Lung (tissue), 12 donors: ENCODE data around the gene MAPKBP1. TPM values are rescaled to one million over a fixed set of nuclear protein-coding genes. Genes with fewer than 3 reads are reported as not detected.

Experiments used
- ATAC-seq: fragments of 200-7000 bp; cut with Tn5 transposase; one replicate; pipeline ENCODE4 v1.9.1; 2020; ENCODE audit warnings: moderate number of reproducible peaks; ENCODE audit not compliant: insufficient read depth, low FRiP score
- DNase-seq, 3 donors: peaks; one replicate each; pipeline ENCODE4 v3.0.0-alpha.2; 2013 to 2017
- H3K27ac ChIP-seq, 2 donors: one replicate each; pipeline ENCODE4 v1.5.1; 2013; ENCODE audit warnings: mild to moderate bottlenecking in 2 of 2, moderate library complexity in 2 of 2, control low read depth in 1 of 2, inconsistent platforms in 1 of 2, low read depth in 1 of 2, low read length in 1 of 2
- H3K27me3 ChIP-seq, 3 donors: one replicate each; pipeline ENCODE4 v1.5.1; 2013; ENCODE audit warnings: low read length in 2 of 3; ENCODE audit not compliant: control insufficient read depth in 3 of 3, insufficient read depth in 3 of 3
- H3K36me3 ChIP-seq, 4 donors: one replicate each; pipeline ENCODE4 v1.5.1; 2013; ENCODE audit warnings: low read length in 4 of 4, mild to moderate bottlenecking in 1 of 4, moderate library complexity in 1 of 4; ENCODE audit not compliant: control insufficient read depth in 4 of 4, insufficient read depth in 4 of 4
- H3K4me1 ChIP-seq, 5 donors: one replicate each; pipeline ENCODE4 v1.5.1; 2013; ENCODE audit warnings: low read length in 5 of 5, mild to moderate bottlenecking in 2 of 5, moderate library complexity in 1 of 5; ENCODE audit not compliant: control insufficient read depth in 5 of 5, insufficient read depth in 5 of 5
- H3K4me3 ChIP-seq: one replicate; pipeline ENCODE4 v1.5.1; 2013; ENCODE audit warnings: mild to moderate bottlenecking, control low read depth, moderate library complexity
- H3K9ac ChIP-seq, 2 donors: one replicate each; pipeline ENCODE4 v1.5.1; 2013; ENCODE audit warnings: low read length in 2 of 2, control low read depth in 1 of 2; ENCODE audit not compliant: insufficient read depth in 1 of 2
- H3K9me3 ChIP-seq, 4 donors: one replicate each; pipeline ENCODE4 v1.5.1; 2013; ENCODE audit warnings: low read length in 3 of 4, mild to moderate bottlenecking in 1 of 4, moderate library complexity in 1 of 4; ENCODE audit not compliant: control insufficient read depth in 4 of 4, insufficient read depth in 3 of 4
- WGBS, 2 donors: extraction: QIAGEN DNeasy Blood & Tissue Kit; methylation state at CpG; one replicate each; pipeline ENCODE4 v1.1.7; 2013; 5-methylcytosine and 5-hydroxymethylcytosine counted together
- polyA plus RNA-seq, 2 donors: library from polyadenylated mRNA; stranded (reverse); fragments of 200-250 nt; gene quantifications; one replicate each; pipeline ENCODE4 v1.2.1, GENCODE V29; 2013
- total RNA-seq, 2 donors: library from RNA; depleted of rRNA in 1 of 2; stranded (reverse); fragments of >200 nt in 1 of 2; gene quantifications; one replicate each; pipeline ENCODE4 v1.2.1, GENCODE V29; 2014 to 2021
- TF ChIP-seq, protein P1 (sequence below): IDR thresholded peaks from 2 replicates; pipeline ENCODE4 v1.5.1; 2012; ENCODE audit warnings: mild to moderate bottlenecking; ENCODE audit errors: control extremely low read depth, extremely low read depth
- donor health status: control.
- donor health status: control.
- donor health status: Bipolar disorder and iron deficiency.
- donor health status: healthy.
- donor health status: DM: yes; HTN: yes; CAD: no.

MAPKBP1 gene
- total and polyA plus RNA-seq, 4 donors, result 7.2 to 25.7 (median 16.4) TPM

DNA sequence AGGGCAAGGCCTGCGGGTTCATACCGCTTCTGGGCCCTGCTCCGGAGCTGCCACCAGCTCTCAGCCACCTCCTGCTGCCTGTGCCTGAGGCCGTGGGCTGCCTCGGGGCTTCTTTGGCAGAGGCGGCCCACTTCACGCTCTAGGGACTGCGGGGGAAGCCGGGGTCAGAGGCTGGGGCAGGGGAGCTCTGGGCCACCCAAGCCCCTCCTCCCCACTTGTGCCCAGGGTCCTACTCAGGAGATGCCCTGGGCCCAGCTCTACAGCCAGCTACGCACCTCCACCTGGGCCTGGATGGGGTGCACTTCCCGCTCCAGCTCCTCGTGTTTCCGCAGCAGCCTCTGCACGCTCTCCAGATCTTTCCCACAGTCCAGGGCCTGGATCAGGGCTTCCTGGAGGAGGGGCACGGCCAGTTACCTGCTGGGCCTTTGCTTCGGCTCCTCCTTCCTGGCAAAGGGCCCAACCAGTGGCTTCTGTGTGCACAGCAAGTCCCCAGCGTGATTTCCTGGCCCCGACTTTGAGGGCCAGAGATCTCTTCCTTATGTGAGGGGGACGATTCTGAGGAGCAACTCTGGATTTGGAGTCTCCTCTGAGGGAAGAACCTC, 88.3 kb downstream of the MAPKBP1 start:
- Histone ChIP-seq H3K9ac (no peak overlapping the region), H3K27ac (no peak overlapping the region), H3K4me3 (no peak overlapping the region), H3K9me3 (no peaks in the 10 kb centered on the region), H3K36me3 (no peaks in the 10 kb centered on the region), H3K27me3 (no peaks in the 10 kb centered on the region), H3K4me1 (peaks cover 0 to 8% (median 0%) of the 10 kb centered on the region in 5 donors)
- 81% methylated on average over 19 of the region's 19 CpGs for WGBS, 2 donors
- DNase-seq (peak in 1 of 3 donors; percentile 45), ATAC-seq (no peak)
- TF ChIP-seq, protein P1, sequence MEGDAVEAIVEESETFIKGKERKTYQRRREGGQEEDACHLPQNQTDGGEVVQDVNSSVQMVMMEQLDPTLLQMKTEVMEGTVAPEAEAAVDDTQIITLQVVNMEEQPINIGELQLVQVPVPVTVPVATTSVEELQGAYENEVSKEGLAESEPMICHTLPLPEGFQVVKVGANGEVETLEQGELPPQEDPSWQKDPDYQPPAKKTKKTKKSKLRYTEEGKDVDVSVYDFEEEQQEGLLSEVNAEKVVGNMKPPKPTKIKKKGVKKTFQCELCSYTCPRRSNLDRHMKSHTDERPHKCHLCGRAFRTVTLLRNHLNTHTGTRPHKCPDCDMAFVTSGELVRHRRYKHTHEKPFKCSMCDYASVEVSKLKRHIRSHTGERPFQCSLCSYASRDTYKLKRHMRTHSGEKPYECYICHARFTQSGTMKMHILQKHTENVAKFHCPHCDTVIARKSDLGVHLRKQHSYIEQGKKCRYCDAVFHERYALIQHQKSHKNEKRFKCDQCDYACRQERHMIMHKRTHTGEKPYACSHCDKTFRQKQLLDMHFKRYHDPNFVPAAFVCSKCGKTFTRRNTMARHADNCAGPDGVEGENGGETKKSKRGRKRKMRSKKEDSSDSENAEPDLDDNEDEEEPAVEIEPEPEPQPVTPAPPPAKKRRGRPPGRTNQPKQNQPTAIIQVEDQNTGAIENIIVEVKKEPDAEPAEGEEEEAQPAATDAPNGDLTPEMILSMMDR, result no peak

DNA sequence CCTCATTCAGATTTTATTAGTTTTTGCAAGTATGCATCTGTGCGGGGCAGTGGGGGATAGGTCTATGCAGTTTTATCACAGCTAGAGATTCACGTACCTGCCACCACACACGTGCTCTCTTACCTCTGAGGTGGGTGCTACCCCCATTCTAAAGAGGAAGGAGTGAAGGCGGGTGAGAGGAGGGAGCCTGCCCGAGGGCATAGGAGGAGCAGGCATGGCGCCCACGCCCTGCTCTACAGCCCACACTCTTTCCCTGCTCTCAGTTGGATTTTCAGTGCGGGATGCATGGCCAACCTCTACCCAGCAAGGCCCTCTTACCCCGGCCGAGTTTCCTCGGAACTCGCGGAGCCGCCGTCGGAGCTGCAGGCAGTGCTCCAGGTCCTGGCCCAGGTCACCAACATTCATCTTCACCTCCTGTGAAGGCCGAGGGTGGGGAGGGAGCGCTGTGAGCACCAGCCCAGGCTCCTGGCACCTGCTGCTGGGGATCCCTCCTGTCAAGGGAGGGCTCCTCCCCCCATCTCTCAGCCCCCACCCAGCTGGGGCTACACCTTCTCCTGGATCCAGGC, 91.3 kb downstream of the MAPKBP1 start:
- no peak overlapping the region for H3K4me3 ChIP-seq
- H3K9ac ChIP-seq, result no peak overlapping the region
- H3K36me3 ChIP-seq, result no peaks in the 10 kb centered on the region
- H3K27me3 ChIP-seq, result no peaks in the 10 kb centered on the region
- H3K9me3 ChIP-seq, result no peaks in the 10 kb centered on the region
- H3K27ac ChIP-seq, result no peak overlapping the region
- TF ChIP-seq, protein P1, result no peak
- DNase-seq (no peak), ATAC-seq (no peak)
- H3K4me1 ChIP-seq, result peaks cover 0 to 8% (median 0%) of the 10 kb centered on the region in 5 donors
- WGBS, 2 donors, result 86% methylated on average over 18 of the region's 18 CpGs

DNA sequence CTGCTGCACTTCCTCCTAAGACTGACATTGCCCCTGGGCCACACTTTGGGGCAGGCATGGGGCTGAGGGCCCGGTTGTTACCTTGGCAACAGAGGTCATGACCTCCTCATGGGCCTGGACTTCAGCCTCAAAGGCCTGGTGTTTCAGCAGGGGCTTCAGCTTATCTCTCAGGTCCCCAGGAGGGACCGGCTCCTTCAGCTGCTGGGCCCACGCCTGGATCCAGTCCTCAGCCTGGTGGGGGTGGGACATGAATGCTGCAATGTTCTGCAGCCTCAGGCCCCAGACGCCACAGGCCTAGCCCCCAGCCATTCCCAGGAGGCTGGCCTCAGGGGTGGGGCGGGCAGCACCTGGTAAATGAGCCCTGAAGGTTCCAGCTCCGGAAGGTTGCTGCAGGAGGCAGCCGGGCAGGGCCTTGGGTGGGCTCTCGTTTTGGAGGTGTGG, 92.0 kb downstream of the MAPKBP1 start:
- H3K27me3 ChIP-seq, result no peaks in the 10 kb centered on the region
- H3K27ac ChIP-seq, result no peak overlapping the region
- DNase-seq (no peak), ATAC-seq (no peak)
- H3K36me3 ChIP-seq, result no peaks in the 10 kb centered on the region
- no peak overlapping the region for H3K4me3 ChIP-seq
- 90 to 91% methylated on average over 8 of the region's 8 CpGs for WGBS, 2 donors
- H3K9ac ChIP-seq, result no peak overlapping the region
- no peaks in the 10 kb centered on the region for H3K9me3 ChIP-seq
- TF ChIP-seq, protein P1, result no peak
- H3K4me1 ChIP-seq, result peaks cover 0 to 8% (median 0%) of the 10 kb centered on the region in 5 donors
